Mucosa of stomach (tissue), 1 donor: ENCODE data around the gene BPI.

ENCODE experiments used
- H3K27me3 ChIP-seq: one replicate; pipeline ENCODE4 v1.7.0; 2013; ENCODE audit warnings: mild to moderate bottlenecking, low read length; ENCODE audit not compliant: control insufficient read depth, insufficient read depth
- H3K36me3 ChIP-seq: one replicate; pipeline ENCODE4 v1.7.0; 2013; ENCODE audit warnings: low read length; ENCODE audit not compliant: control insufficient read depth, insufficient read depth
- H3K4me1 ChIP-seq: one replicate; pipeline ENCODE4 v1.7.0; 2013; ENCODE audit warnings: mild to moderate bottlenecking, low read length; ENCODE audit not compliant: control insufficient read depth, insufficient read depth
- H3K4me3 ChIP-seq: one replicate; pipeline ENCODE4 v1.7.0; 2013; ENCODE audit warnings: low read length
- H3K9ac ChIP-seq: one replicate; pipeline ENCODE4 v1.7.0; 2013; ENCODE audit warnings: mild to moderate bottlenecking, low read length, moderate library complexity
- H3K9me3 ChIP-seq: one replicate; pipeline ENCODE4 v1.7.0; 2013; ENCODE audit warnings: mild to moderate bottlenecking, low read length, moderate library complexity; ENCODE audit not compliant: control insufficient read depth
- donor health status: Pancreatic carcinoma.

The BPI gene

GRCh38 chr20:38342713-38343310 is 38.9 kb downstream of the BPI start:
- no peak overlapping the region for H3K9ac ChIP-seq
- H3K4me3 ChIP-seq: no peak overlapping the region
- H3K4me1 ChIP-seq: peaks cover 7% of the 10 kb centered on the region
- H3K27me3 ChIP-seq: no peaks in the 10 kb centered on the region
- H3K9me3 ChIP-seq: peaks cover 2% of the 10 kb centered on the region
- no peaks in the 10 kb centered on the region for H3K36me3 ChIP-seq

DNA sequence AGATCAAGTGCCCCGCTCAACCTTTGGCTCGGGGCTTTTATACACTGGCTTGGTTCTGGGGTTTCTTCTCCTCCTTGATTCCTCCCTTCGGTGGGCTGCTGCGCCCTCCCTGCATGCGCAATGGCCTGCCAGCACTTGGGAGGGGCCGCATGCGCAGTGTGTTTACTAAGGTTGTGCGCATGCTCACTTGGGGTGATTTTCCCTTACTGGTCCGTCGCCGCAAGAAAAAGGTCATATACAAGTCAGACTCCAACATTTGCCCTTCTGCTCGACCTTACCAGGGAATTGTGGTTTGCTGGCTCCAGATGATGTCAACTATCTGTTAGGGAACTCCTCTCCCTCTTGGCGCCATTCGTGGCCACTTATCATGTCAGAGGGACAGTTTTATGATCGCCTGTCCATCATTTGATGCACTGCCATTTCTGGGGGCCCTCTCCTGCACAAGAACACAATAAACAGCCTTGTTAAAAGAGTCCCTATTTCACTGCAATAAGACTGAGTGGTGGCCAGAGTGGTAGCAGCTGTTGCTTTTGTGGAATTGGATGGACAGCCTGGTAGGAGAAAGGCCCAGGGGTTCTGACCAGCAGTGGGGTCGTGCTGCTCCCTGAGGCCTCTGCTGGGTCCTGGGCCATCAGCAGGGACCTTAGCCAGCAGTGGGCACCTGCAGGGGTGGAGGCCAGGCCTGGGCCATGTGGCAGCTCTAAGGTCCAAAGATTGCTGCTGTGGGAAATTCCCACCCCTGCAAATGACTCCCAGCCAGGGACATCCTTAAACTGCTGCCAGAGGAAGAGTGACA is 39.6 kb downstream of the BPI start:
- Histone ChIP-seq H3K9ac (no peak overlapping the region), H3K36me3 (no peaks in the 10 kb centered on the region), H3K27me3 (no peaks in the 10 kb centered on the region), H3K9me3 (no peaks in the 10 kb centered on the region), H3K4me3 (no peak overlapping the region), H3K4me1 (peaks cover 7% of the 10 kb centered on the region)

GRCh38 chr20:38344107-38344701 is 40.2 kb downstream of the BPI start:
- Histone ChIP-seq H3K4me3 (no peak overlapping the region), H3K9me3 (no peaks in the 10 kb centered on the region), H3K4me1 (peaks cover 7% of the 10 kb centered on the region), H3K27me3 (no peaks in the 10 kb centered on the region), H3K9ac (no peak overlapping the region), H3K36me3 (no peaks in the 10 kb centered on the region)

DNA sequence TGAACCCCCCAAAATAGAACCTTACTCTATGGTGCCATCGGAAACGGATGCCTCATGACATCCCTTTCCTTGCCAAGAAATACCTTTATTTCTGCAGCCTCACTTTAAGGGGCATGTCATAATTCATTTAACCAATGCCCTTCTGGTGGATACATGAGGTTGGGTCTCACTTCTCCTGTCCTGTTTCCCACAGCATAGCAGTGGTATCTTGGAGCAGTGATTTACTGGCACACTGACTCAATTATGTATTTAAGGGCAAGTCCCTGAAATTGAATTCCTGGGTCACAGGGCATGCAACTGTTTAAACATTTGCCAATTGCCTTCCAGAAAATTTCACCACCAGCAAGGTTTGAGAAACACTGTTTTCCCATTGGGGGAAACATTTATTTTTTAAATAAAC is 41.7 kb downstream of the BPI start:
- Histone ChIP-seq H3K9me3 (no peaks in the 10 kb centered on the region), H3K36me3 (no peaks in the 10 kb centered on the region), H3K4me1 (peaks cover 7% of the 10 kb centered on the region), H3K9ac (no peak overlapping the region), H3K4me3 (no peak overlapping the region), H3K27me3 (no peaks in the 10 kb centered on the region)

- H3K36me3 ChIP-seq: no peaks in the 10 kb centered on the region
- no peaks in the 10 kb centered on the region for H3K9me3 ChIP-seq
- H3K27me3 ChIP-seq: no peaks in the 10 kb centered on the region
- H3K4me1 ChIP-seq: peaks cover 7% of the 10 kb centered on the region
- H3K4me3 ChIP-seq: no peak within 1 kb of the TSS
- H3K9ac ChIP-seq: no peak within 1 kb of the TSS
Observed at GRCh38 chr20:38346247-38346651, 42.3 kb downstream of the BPI start, which contains the start of gene LBP. TSS of gene LBP (plus strand) at chr20:38346482. CDS start at chr20:38346517, 35 bp downstream.

- Histone ChIP-seq H3K4me1 (peaks cover 7% of the 10 kb centered on the region), H3K4me3 (no peak overlapping the region), H3K9me3 (no peaks in the 10 kb centered on the region), H3K27me3 (no peaks in the 10 kb centered on the region), H3K36me3 (no peaks in the 10 kb centered on the region), H3K9ac (no peak overlapping the region)
Observed at GRCh38 chr20:38346741-38347140, 42.8 kb downstream of the BPI start.

GRCh38 chr20:38349856-38350255 is 45.9 kb downstream of the BPI start:
- Histone ChIP-seq H3K9ac (no peak overlapping the region), H3K27me3 (no peaks in the 10 kb centered on the region), H3K4me1 (no peaks in the 10 kb centered on the region), H3K36me3 (no peaks in the 10 kb centered on the region), H3K9me3 (no peaks in the 10 kb centered on the region), H3K4me3 (no peak overlapping the region)

GRCh38 chr20:38350879-38351775 is 47.2 kb downstream of the BPI start:
- Histone ChIP-seq H3K9ac (no peak overlapping the region), H3K4me3 (no peak overlapping the region), H3K36me3 (no peaks in the 10 kb centered on the region), H3K4me1 (no peaks in the 10 kb centered on the region), H3K9me3 (no peaks in the 10 kb centered on the region), H3K27me3 (no peaks in the 10 kb centered on the region)

DNA sequence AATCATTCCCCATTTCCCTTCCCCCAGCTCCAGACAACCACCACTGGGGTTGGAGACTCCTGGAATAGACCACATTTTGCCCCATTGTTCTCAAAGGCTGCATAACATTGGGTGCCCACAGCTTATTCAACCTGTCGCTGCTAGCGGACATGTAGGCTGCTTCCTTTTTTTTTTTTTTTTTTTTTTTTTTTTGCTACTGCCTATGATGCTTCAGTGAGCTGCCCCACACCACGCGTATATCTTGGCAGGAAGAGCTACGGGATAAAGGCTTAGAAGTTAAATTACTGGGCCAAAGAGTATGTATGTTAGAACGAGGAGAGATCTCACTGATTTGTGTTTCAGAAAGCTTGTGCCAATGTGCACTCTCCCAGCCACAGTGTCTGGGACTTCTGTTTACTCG is 49.4 kb downstream of the BPI start:
- Histone ChIP-seq H3K4me3 (no peak overlapping the region), H3K4me1 (no peaks in the 10 kb centered on the region), H3K9ac (no peak overlapping the region), H3K27me3 (no peaks in the 10 kb centered on the region), H3K9me3 (no peaks in the 10 kb centered on the region), H3K36me3 (no peaks in the 10 kb centered on the region)

DNA sequence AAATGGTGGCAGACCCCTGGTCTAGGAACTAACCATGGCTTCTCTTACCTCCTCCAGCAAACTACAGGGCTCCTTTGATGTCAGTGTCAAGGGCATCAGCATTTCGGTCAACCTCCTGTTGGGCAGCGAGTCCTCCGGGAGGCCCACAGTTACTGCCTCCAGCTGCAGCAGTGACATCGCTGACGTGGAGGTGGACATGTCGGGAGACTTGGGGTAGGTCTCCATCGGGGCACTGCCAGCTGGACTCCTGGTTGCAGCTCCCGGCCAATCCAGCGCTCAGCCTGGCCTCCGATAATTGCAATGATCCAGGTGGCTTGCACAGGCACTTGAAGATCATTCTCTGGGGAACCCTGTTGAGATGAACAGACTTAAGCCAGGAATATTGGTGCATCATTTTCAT is 50.3 kb downstream of the BPI start:
- Histone ChIP-seq H3K36me3 (no peaks in the 10 kb centered on the region), H3K4me3 (no peak overlapping the region), H3K27me3 (no peaks in the 10 kb centered on the region), H3K9me3 (no peaks in the 10 kb centered on the region), H3K9ac (no peak overlapping the region), H3K4me1 (no peaks in the 10 kb centered on the region)

DNA sequence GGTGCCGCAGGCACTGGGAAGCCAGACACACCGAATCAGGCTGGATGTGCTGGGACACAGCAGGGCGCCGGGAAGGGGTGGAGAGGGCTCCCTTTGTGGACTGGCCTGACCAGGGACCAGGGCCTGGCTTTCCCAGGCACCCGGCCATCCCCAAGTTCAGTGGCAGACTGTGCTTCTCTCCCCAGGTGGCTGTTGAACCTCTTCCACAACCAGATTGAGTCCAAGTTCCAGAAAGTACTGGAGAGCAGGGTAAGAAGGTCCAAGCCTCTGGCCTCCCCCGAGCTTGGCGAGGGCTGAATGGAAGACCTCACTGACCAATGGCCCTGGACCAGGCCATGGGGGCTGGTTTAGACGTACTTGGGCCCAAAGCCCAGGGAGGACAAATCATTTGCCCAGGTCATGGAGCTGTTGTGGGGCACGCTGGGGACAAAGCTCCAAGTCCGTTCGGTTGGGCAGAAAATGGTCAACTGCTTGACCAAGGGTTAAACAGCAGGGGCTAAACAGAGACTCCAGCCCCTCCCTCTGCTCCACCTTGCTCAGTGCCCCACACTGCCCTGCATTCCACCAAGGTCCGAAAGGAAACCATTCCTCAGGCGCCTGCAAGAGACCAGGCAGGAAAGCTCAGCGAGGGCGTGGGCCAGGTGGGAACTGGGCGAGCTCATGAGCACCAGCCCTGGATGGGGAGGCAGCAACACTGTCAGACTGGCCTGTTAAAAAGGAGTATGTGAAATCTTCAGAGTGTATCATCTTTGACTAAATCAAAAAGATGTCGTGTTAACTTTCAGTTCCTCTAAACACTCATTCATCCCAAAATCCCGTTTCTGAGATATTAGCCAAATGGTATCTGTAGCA is 51.4 kb downstream of the BPI start:
- Histone ChIP-seq H3K4me1 (no peaks in the 10 kb centered on the region), H3K27me3 (no peaks in the 10 kb centered on the region), H3K4me3 (no peak overlapping the region), H3K9me3 (no peaks in the 10 kb centered on the region), H3K36me3 (no peaks in the 10 kb centered on the region), H3K9ac (no peak overlapping the region)
